HG02840 (cell line): ENCODE measurements around the gene LITAF.
"Not testable (repeated sequence)": the region's sequence is repeated elsewhere in the genome, so short reads cannot be mapped to it uniquely, and the experiment has no call there.

Experiments
- ATAC-seq: cut with Tn5 transposase; IDR thresholded peaks from one replicate; pipeline ENCODE4 v1.9.1; 2021; ENCODE audit warnings: mild to moderate bottlenecking, moderate library complexity, moderate number of reproducible peaks; ENCODE audit not compliant: unreplicated experiment, low FRiP score

Gene LITAF

DNA sequence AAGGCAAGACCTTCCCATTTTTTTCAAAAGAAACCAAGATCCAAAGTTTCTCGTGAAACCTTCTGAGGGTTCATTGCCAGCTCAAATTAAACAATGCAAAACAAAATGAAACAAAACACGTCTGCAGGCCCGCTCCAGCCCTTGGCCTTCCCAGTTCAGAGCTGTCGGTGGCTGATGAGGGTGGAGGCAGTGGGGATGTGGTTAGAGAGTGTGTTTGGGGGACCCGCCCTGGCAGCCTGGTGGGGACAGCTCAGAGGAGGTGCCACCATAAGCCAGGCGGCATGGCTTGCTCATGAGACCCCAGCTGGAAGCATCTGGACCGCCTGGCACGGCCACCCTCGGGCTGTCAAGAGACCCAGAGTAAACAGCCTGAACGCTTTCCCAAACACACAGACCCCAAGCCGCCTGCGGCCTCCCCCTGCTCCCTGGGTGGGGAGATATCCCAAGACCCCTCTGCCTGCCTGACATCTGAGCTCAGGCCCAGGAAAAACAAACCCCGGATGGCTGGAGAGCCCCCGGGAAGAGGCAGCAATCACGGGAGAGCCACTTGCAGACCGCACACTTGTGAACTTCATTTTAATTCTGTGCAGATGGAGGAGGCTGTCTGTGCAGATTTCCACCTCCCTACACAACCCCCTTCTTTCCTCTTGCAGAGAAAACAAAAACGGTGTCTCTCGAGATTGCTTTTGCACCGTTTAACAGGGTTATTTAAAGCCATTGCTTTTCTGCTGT, 35.4 kb upstream of the LITAF start:
- ATAC-seq, result no peak

DNA sequence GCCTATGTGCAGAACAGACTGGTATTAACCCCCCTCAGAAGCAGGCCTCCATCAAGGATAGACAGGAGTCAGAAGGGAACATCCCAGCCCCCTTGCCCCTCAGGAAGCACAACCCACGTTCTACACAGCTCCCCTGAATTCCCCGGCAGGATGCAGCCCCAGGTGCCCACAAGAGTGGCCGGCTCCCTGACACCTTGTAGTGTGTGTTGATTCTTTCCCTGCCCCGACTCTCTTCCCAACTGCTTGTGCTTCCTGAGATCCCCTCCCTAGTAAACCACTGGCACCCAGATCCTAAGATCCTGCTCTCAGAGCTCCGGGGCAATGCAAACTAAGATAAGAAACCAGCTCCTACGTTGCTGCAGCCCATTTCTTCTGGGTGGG, 34.8 kb upstream of the LITAF start:
- ATAC-seq, result no peak

DNA sequence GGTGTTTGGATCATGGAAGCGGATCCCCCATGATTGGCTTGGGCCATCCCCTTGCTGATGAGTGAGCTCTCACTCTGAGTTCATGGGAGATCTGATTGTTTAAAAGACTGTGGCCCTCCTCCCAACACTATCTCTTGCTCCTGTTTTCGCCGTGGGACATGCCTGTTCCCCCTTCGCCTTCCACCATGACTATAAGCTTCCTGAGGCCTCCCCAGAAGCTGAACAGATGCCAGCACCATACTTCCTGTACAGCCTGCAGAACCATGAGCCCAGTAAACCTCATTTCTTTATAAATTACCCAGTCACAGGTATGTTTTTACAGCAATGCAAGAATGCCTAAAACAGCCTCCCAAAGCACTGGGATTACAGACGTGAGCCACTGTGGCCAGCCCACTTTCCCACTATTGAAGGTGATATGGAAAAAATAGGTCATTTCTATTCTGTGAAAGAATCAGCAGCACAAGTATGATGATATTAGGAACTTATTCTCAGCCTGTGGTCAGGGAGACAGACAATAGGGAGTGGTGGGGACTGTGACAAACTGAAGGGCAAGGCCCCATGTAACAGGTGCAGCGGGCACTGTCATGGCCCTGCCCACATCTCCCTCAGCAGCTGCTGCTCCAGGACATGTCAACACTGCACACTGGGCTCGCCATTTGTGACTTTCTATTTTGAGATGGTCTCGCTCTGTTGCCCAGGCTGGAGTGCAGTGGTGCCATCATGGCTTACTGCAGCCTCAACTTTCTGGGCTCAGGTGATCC, 33.7 kb upstream of the LITAF start:
- no peak for ATAC-seq

DNA sequence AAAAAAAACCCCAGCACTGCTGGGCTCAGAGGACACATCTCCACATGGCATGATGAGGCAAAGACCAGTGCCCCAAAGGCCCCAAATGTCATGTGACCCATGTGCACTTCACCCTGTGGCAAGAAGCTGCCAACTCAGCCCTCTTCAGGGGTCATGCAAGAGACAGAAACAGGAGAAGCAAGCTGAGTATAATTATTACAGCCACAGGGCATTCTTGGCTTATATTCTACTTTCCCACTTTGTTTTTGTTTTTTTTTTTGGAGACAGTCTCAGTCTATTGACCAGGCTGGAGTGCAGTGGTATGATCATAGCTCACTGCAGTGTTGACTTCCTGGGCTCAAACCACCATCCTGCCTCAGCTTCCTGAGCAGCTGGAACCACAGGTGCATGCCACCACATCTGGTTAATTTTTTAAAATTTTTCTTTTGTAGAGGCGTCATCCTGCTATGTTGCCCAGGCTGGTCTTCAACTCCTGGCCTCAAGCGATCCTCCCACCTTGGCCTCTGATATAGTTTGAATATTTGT, 32.7 kb upstream of the LITAF start:
- ATAC-seq, result no peak

DNA sequence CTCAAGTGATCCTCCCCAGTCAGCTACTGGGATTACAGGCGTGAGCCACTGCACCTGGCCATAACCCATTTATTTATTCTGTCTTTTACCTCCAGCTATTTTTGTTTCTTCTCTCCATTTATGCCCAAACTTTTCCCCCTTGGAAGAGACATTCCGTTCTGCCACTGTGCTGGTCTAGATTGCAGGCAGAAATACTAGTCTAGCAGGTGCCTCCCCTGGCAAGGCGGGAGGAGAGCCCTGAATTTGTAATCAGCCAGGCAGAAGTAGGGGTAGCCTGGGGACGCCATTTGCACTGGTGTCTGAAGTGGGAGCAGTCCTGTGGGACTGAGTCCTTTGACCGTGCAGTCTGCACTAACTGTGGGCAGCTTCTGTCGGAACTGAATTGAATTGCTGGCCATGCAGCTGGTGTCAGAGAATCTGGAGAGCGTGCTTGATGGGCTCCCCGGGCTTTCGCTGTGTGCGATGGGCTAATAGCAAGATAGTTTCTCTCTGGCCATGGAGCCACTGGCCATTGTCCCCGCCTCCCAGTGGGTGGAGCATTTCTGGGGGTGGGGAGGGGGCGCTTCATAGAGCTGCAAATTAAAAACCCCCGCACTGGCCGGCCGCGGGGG, 31.5 kb upstream of the LITAF start:
- no peak for ATAC-seq

DNA sequence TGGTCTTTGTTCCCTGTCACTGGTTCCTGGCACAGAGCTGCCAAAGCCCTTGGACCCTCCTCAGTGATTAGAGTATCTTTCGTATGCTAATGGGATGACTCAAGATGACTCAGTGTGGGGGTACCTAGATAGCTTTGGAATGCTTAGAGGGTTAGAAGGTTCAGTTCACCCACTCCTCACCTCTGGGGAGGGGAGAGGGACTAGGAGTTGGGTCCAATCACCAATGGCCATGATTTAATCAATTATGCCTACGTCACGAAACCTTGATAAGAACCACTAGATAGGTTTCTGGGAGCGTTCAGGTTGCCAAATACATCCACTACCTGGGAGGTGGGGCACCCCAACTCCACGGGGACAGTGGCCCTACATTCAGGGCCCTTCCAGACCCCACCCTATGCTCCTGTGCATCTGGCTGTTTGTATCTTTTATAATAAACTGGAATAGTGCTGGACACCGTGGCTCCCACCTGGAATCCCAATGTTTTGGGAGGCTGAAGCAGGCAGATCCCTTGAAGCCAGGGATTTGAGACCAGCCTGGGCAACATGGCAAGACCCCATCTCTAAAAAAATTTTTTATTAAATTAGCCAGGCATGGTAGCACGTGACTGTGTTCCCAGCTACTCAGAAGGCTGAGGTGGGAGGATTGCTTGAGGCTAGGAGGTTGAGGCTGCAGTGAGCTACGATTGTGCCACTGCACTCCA, 29.2 kb upstream of the LITAF start:
- no peak for ATAC-seq

DNA sequence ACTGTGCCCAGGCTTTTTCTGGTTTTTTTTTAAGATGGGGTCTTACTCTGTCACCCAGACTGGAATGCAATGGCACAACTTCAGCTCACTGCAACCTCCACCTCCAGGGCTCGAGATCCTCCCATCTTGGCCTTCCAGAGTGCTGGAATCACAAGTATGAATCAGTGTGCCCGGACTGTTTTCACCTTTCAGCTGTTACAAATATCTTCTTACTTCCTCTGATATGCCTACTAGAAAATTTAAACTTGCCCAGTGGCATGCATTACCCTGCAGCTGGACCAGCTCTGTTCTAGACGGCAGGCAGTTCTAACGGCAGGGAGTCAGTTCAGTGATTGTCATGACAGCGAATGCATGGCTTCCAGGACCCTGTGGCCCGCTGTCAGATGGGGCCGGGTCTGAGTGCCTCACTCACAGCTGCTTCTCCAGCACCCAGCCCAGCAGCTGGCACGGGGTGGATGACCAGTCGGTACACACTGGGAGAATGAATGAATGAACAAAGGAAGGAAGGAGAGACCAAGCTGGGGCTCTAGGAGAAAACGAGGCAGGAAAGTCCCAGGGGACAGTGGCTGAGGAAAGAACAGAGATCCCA, 28.0 kb upstream of the LITAF start:
- no peak for ATAC-seq

DNA sequence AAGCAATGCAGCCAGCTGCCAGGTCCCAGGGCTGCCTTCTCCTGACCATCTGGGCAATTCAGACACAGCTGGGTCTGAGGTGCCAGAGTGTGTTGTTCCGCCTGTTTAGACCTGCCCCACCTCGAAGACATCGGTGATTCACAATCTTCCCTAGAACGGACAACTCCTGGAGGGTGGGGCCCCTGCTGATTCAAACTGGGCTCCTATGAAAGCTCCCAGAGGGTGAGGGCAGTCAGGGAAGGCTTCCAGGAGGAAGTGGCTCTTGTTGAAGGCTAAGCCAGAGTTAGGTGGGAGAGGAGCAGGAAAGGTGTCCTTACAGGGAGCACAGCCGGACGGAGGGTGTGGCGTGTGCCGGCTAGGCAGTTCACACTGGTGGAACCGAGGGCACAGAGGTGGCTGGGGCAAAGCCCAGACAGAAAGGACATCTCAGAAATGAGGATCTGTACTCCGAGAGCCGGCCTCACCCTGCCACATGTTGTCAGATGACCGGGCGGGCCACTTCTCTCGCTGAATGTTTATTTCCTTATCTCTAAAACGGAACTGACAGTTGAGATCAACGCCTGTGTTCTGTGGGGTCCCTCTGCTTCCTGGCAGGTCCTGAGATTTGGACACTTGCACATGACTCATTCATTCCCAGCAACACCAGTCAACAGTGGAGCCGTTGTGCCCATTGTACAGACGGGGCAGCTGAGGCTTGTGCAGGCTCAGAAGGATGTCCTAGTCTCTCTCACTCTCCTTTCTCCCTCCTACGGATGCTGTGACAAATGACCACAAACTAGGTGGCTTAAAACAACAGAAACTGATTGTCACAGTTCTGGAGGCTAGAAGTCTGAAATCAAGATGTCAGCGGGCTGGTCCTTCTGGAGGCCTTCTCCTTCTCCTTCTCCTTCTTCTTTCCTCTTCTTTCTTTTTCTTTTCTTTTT, 26.9 kb upstream of the LITAF start:
- no peak for ATAC-seq

DNA sequence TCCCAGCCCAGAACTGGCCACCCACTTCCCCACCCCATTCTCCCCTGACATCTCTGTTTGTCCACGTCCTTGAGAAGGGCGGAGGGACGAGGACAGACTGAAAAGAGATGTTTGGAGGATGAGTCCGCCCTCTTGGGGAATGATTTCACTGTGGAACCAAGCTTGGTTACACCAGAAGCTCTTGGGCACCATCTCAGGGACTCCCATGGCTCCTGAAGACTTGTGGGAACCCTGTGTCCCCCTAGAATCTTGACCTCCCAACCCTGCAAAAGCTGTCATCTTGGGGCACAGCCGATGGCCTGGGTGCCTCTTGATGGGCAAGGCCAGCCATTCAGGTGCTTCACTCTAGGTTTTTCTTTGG, 25.9 kb upstream of the LITAF start:
- no peak for ATAC-seq

DNA sequence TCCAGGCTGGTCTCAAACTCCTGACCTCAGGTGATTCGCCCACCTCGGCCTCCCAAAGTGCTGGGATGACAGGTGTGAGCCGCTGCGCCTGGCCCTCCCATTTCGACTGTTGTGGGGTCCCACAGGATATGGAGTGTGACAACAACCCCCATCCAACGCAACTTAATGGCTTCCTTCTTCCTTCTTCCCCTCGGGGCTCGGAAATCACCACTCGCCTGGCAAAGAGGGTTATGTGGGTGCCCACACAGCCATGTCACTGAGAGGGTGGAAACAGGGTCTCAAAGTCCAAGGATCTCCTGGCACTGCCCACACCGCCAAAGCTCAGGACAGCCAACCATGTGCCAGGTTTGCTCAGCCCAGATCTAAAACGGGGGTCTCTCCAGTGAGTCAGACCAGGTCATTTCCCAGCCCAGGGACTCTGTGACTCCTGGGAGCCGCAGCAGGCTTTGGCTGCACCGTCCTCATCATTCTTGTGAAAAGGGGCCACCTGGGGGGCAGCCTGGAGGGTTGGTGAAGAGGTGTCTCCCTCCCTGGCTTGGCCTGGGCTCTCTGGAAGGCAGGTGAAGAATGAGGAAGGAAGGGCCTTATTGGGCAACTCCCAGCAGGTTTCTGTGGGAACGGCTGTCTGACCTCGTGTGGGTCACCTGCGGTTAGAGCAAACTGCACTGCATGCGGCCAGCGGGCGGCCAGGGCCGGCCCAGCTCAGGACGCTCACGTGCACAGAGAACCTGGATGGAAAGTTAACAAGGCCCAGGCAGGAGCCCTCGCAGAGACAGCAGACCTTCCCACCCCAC, 25.3 kb upstream of the LITAF start:
- ATAC-seq, result no peak

DNA sequence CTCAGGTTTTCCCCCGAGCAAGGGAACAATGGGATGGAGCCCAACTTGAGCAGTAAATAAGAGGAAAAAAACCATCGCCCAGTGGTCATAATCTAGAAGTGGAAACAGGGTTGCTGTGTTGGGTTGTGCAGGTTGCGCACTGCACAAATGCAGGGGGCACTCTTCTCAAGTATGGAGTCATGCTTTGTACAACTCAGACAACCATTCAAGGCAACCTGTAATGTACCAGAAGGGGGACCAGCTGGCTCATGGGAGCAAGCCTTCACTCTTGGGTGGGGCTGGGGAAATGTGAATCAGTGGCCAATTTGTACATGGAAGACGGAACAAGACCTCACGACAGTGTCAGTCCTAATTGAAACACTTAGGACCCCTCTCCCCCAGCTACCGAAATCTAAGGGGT, 23.9 kb upstream of the LITAF start:
- no peak for ATAC-seq

DNA sequence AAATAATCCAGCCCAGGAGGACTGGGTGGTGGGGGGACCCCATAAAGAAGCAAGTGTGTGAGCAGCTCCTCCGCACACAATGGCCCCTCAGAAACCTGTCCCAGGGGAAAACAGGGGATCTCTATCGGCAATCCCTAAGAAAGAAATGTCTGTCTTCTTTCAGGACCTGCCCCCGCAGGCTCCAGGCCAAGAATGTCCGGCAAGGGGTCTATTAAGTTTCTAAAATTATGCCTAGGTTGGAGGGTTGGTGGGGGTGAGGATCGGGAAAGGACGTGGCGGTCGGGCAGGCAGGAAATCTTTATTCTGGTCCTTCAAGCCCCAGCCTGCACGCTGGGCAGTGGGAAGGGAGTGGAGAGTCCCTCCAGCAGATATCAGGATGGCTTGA, 23.4 kb upstream of the LITAF start:
- no peak for ATAC-seq

DNA sequence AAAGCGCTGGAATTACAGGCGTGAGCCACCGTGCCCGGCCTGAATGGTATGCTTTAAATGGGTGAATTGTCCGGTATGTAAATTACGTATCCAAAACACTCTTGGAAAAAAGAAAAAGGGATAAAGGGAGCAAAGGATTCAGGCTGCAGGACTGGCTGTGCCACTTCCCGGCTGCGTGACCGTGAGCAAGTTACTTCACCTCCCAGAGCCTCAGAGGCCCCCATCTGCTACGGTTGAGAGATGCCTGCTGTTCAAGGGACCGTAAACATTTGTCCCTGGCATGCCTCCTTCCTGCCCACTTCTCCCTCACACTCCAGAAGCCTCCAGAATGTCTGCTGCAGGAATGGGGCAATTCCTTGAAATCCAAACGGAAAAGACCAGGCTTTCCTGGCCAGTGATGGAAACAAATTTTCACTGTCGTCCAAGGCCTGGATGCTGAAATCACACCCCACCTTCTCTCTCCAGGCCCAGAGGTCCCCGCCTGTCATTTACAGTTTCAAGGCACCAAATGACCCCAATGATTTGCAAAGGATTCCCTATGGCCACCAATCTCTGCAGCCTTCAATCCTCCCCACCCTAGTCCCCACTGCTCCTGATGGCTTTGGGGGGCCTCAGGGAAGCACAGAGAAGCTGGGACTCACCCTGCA, 22.9 kb upstream of the LITAF start:
- no peak for ATAC-seq

DNA sequence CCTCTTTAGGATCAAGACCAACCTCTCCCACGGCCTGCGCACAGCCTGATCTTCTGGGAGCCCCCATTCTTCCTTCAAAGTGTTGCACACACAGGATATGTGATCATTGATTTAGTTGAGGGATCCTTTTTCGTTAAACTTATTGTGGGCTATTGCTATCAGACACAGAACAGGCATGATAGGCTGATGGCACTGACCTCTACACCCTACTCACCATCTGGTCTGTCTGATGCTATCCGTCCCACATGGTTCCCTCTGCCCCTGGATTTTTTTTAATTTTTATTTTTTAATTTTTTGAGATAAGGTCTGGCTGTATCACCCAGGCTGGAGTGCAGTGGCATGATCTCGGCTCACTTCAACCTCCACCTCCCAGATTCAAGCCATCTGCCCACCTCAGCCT, 19.2 kb upstream of the LITAF start:
- ATAC-seq, result no peak

DNA sequence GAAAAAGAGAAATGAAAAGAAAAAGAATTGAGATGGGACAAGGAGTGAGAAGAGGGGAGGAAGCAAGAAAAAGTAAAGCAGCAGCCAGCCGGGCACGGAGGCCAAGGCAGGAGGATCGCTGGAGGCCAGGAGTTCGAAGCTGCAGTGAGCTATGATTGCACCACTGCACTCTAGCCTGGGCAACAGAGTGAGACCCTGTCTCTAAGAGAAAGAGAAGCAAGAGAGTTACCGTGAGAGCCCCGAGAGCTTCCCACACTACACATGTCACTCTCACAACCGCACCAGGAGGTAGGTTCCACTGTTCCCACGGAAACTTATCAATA, 18.8 kb upstream of the LITAF start:
- no peak for ATAC-seq

DNA sequence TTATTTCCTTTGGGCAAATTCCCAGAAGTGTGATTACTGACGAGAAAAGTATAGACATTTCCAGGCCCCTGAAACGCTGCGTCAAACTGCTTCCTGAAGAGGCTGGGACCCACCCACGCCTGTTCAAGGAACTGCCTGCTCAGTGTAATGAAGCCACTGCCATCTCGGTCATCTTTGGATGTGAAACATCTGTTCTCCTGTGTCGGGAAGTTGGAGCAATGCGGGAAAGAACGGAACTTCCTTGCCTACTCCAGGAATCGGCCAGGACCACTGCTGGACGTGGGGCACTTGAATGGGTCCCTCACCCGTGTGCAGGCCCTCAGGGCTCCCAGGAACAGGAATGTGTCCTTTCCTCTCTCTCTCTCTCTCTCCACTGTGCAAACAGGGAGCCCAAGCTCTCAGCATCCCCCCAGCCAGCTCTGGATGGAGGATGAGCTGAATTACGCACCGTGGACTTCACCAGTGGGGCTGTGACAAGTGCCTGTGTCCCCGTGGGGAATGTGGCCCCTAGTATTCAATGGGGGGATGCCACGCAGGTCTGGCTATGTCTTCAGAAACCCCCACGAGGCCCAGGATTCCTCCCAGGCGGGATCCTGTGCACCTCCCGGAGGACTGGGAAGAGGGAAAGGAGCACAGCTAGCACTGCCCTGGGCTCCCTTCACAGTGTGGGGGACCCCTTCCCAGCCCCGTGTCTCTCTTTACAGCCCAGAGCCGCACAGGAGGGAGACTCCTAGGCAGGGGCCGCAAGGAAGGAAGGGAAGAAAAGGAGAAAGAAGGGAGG, 18.3 kb upstream of the LITAF start:
- ATAC-seq, result no peak

DNA sequence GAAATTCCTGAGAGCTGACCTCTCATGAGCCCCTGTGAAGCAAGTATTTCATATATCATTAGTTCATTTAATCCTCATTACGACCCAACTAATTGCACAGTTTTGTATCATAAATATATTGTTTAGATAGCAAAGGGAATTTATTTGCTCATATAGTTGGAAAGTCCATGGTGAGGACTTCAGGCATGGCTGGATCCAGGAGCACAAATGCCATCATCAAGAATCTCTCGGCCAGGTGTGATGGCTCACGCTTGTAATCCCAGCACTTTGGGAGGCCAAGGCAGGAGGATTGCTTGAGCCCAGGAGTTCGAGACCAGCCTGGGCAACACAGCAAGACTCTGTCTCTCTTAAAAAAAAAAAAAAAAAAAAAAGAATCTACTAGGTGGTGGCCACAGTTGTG, 17.6 kb upstream of the LITAF start:
- not testable (repeated sequence) for ATAC-seq

DNA sequence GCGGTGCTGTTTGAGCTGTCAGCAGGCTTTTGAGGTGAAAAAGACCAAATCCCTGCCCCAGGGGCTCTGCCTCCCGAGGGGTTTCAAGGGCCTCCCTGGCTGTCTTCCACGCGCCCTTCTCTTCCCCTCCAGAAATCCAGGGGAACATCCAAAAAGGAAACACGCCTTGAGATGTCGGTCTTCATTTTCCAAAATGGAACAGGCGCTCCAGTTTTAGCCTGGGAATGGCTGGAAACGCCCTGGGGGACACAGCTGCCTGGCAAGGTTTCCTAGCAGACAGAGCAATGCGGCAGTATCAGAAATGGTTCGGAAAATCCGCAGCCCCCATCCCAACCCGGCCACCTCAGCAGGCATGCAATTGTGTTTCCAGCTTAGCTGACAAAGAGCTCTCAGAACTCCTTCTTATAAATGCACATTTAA, 16.6 kb upstream of the LITAF start:
- ATAC-seq, result no peak
